ENCODE results near the gene TEKT4. TPM values are rescaled to one million over a fixed set of nuclear protein-coding genes. Genes with fewer than 3 reads are reported as not detected.

Gene TEKT4
- total and polyA plus RNA-seq, 2 of the 13 experiments (the other 11 are each of a cell fraction or from before 2014, with no cell fraction given), result not detected

DNA sequence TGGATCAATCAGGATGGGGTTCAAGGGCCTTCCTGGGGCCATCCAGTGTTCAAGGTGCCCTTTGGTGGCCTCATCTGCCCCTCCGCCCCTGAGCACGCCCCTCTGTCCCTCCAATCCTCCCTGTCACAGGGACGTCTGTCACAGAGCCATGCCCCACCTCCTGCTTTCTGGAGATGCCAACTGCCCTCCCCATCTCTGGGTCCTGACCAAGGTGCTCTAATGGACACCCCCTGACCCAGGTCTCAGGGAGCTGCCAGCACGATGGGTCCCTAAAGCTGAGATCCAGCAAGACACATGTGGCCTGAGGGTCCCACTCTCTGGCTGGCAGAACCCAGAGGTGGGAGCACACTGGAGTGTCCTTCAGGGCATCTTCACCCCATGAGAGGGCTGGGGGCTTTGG is 2.1 kb upstream of the TEKT4 start:
- H3K36me3 ChIP-seq (replicated peaks in 1 of 2; ENCODE audit: control insufficient read depth in 1 of 2, insufficient read depth in 2 of 2, low read length in 2 of 2), result no peaks in the 10 kb centered on the region
- ATAC-seq (no peak), DNase-seq (ENCODE audit: low spot score) (no peak), FAIRE-seq (no peak)
- no peak overlapping the region for H2AFZ ChIP-seq (ENCODE audit: low read length)
- H3K27me3 ChIP-seq (ENCODE audit: control insufficient read depth in 1 of 2, insufficient read depth in 2 of 2, low read length in 2 of 2), result peaks cover 6 to 30% of the 10 kb centered on the region in 2 experiments; a peak in 4 of 5 replicates
- TF ChIP-seq NCOA2 (CRISPR knock-in tag; IDR thresholded peaks at IDR 0.05), result no peak
- no peak for TF ChIP-seq KDM4B (CRISPR knock-in tag; IDR thresholded peaks at IDR 0.05)
- intact Hi-C loops (cut with micrococcal nuclease; ENCODE audit: unreplicated experiment), result no loop called here
- no peak overlapping the region for H3K27ac ChIP-seq (ENCODE audit: extremely low read length, insufficient read depth, low read length)
- no peaks in the 10 kb centered on the region for H3K4me1 ChIP-seq (ENCODE audit: insufficient read depth, low read length)
- no peak overlapping the region for H3K4me3 ChIP-seq (replicated peaks in 1 of 3; ENCODE audit: insufficient read depth in 1 of 3, low read depth in 2 of 3, low read length in 3 of 3)
- peaks cover 2% of the 10 kb centered on the region; the same call in 1 of the 2 replicates for H4K20me1 ChIP-seq (ENCODE audit: insufficient read depth, low read length)
- no peak overlapping the region for H3K4me2 ChIP-seq (ENCODE audit: low read depth, low read length)
- no TSS peak for BruUV-seq (replicated peaks)
- no peaks in the 10 kb centered on the region for H3K79me2 ChIP-seq (ENCODE audit: insufficient read depth, low read length)
- no peaks in the 10 kb centered on the region for H3K9me3 ChIP-seq (ENCODE audit: low read length)
- WGBS (ENCODE audit: low lambda C conversion rate), result 38% methylated on average over 4 of the region's 4 CpGs
- ChIA-PET CTCF (ENCODE audit: low intra/inter-chr PET ratio, low total read pairs) (no interaction called here), POLR2A (no interaction called here)
- no peak overlapping the region for H3K9ac ChIP-seq (ENCODE audit: insufficient read depth, low read depth, low read length)
- in situ Hi-C loops (cut with HindIII; ENCODE audit: extremely low pct_ligation_motif_present, low pct_unique_long_range_greater_than_20kb), result no loop called here

DNA sequence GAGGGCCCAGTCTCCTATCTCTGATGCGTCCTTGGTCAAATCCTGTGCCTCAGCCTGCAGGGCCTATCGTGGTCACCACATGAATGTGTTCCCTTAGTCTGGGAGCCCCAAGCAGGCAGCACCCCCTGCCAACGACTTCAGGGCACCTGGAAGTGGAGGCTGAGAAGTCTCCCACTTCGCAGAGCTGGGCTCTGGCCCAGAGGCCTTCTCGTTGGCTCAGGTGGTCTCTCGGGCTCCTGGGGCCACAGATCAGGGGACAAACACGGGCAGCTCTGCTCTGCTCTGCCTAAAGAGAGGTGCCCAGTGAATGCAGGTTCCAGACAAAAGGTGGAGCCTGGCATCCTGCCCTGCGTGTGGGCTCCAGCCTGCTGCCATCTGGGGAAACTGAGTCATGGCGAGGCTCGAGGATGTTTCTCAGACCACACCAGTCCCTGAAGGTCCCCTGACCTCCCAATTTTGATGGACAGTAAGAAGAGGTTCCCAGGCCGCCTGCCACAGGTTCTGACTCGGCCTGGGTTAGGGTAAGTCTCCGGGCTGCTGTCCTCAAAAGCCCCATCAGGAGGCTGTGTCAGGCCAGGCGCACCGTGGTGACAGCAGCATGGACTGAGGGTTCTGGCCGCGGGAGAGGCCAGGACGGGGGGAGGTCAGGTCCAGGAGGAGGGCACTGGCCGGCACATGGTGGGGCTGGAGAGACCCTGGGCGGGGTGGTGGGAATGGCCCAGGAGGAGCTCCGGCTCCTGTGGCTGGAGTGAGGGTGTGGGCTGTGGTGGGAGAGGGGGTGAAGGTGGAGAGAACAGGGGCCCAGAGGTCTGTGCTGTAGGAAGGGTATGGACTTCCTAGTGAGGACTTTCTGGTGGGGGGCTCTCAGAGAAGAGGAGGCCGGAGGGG is 1.4 kb upstream of the TEKT4 start:
- CTCF ChIA-PET (ENCODE audit: low intra/inter-chr PET ratio, low total read pairs), result no interaction called here
- no peaks in the 10 kb centered on the region for H3K36me3 ChIP-seq (replicated peaks in 1 of 2; ENCODE audit: control insufficient read depth in 1 of 2, insufficient read depth in 2 of 2, low read length in 2 of 2)
- no peak overlapping the region for H3K4me3 ChIP-seq (replicated peaks in 1 of 3; ENCODE audit: insufficient read depth in 1 of 3, low read depth in 2 of 3, low read length in 3 of 3)
- no peaks in the 10 kb centered on the region for H3K9me3 ChIP-seq (ENCODE audit: low read length)
- intact Hi-C loops (cut with micrococcal nuclease; ENCODE audit: unreplicated experiment) (no loop called here), in situ Hi-C loops (cut with HindIII; ENCODE audit: extremely low pct_ligation_motif_present, low pct_unique_long_range_greater_than_20kb) (no loop called here)
- TF ChIP-seq JUND (CRISPR knock-in tag; IDR thresholded peaks at IDR 0.05), result no peak
- TF ChIP-seq, protein P1, sequence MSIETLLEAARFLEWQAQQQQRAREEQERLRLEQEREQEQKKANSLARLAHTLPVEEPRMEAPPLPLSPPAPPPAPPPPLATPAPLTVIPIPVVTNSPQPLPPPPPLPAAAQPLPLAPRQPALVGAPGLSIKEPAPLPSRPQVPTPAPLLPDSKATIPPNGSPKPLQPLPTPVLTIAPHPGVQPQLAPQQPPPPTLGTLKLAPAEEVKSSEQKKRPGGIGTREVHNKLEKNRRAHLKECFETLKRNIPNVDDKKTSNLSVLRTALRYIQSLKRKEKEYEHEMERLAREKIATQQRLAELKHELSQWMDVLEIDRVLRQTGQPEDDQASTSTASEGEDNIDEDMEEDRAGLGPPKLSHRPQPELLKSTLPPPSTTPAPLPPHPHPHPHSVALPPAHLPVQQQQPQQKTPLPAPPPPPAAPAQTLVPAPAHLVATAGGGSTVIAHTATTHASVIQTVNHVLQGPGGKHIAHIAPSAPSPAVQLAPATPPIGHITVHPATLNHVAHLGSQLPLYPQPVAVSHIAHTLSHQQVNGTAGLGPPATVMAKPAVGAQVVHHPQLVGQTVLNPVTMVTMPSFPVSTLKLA (IDR thresholded peaks at IDR 0.05), result no peak
- no peak for TF ChIP-seq ZNF329 (CRISPR knock-in tag; IDR thresholded peaks at IDR 0.05; ENCODE audit: low read depth)
- TF ChIP-seq, protein P2, sequence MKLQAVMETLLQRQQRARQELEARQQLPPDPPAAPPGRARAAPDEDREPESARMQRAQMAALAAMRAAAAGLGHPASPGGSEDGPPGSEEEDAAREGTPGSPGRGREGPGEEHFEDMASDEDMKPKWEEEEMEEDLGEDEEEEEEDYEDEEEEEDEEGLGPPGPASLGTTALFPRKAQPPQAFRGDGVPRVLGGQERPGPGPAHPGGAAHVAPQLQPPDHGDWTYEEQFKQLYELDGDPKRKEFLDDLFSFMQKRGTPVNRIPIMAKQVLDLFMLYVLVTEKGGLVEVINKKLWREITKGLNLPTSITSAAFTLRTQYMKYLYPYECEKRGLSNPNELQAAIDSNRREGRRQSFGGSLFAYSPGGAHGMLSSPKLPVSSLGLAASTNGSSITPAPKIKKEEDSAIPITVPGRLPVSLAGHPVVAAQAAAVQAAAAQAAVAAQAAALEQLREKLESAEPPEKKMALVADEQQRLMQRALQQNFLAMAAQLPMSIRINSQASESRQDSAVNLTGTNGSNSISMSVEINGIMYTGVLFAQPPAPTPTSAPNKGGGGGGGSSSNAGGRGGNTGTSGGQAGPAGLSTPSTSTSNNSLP (IDR thresholded peaks at IDR 0.05; ENCODE audit: low read depth, low read length), result no peak
- no peak for TF ChIP-seq GLI4 (CRISPR knock-in tag; IDR thresholded peaks at IDR 0.05; ENCODE audit: borderline replicate concordance)
- TF ChIP-seq RBM22 (optimal IDR thresholded peaks at IDR 0.05; ENCODE audit: low read length), result no peak
- 37% methylated on average over 14 of the region's 22 CpGs for WGBS (ENCODE audit: low lambda C conversion rate)
- H3K79me2 ChIP-seq (ENCODE audit: insufficient read depth, low read length), result no peaks in the 10 kb centered on the region
- H2AFZ ChIP-seq (ENCODE audit: low read length), result no peak overlapping the region
- no peak for DNase-seq (ENCODE audit: low spot score)
- H3K4me2 ChIP-seq (ENCODE audit: low read depth, low read length), result no peak overlapping the region
- no peak for FAIRE-seq
- H3K4me1 ChIP-seq (ENCODE audit: insufficient read depth, low read length), result no peaks in the 10 kb centered on the region
- POLR2A ChIA-PET, result no interaction called here
- H3K9ac ChIP-seq (ENCODE audit: insufficient read depth, low read depth, low read length), result no peak overlapping the region
- no peak for ATAC-seq
- peaks cover 6 to 30% of the 10 kb centered on the region in 2 experiments; a peak in 4 of 5 replicates for H3K27me3 ChIP-seq (ENCODE audit: control insufficient read depth in 1 of 2, insufficient read depth in 2 of 2, low read length in 2 of 2)
- H3K27ac ChIP-seq (ENCODE audit: extremely low read length, insufficient read depth, low read length), result no peak overlapping the region
- peaks cover 2% of the 10 kb centered on the region; the same call in 1 of the 2 replicates for H4K20me1 ChIP-seq (ENCODE audit: insufficient read depth, low read length)
- BruUV-seq (replicated peaks), result no TSS peak

Measured in HepG2 (cell line).